Thoracic aorta (tissue), 2 donors: ENCODE data around the gene ATP4B. TPM values are rescaled to one million over a fixed set of nuclear protein-coding genes. Genes with fewer than 3 reads are reported as not detected.

Experiments used
- ATAC-seq: fragments of 150-250 bp; one replicate; pipeline ENCODE4 v1.8.0; 2017; ENCODE audit warnings: low read depth; ENCODE audit not compliant: insufficient number of reproducible peaks, low FRiP score
- DNase-seq: peaks from one replicate; pipeline ENCODE4 v3.0.0-alpha.2; 2020; ENCODE audit warnings: low spot score
- H3K27ac ChIP-seq, 2 donors: fragments of 200-600 bp; sonication (generic); 1 replicate in 1 of 2; 2 replicates in 1 of 2; pipeline ENCODE4 v1.5.1; 2016; ENCODE audit warnings: mild to moderate bottlenecking in 2 of 2, moderate library complexity in 2 of 2
- H3K27me3 ChIP-seq: fragments of 200-600 bp; sonication (generic); replicated peaks from 2 replicates; pipeline ENCODE4 v1.6.0; 2016; ENCODE audit warnings: mild to moderate bottlenecking; ENCODE audit not compliant: insufficient read depth
- H3K36me3 ChIP-seq: fragments of 200-600 bp; sonication (generic); one replicate; pipeline ENCODE4 v1.5.1; 2016
- H3K4me1 ChIP-seq, 2 donors: fragments of 200-600 bp; sonication (generic); 1 replicate in 1 of 2; 2 replicates in 1 of 2; pipeline versions ENCODE4 v1.5.1 to v1.6.0; 2016; ENCODE audit warnings: low read depth in 2 of 2, mild to moderate bottlenecking in 1 of 2; ENCODE audit not compliant: control insufficient read depth in 1 of 2
- H3K4me3 ChIP-seq: fragments of 200-600 bp; sonication (generic); 2 replicates; pipeline ENCODE4 v1.5.1; 2016; ENCODE audit warnings: mild to moderate bottlenecking
- H3K9me3 ChIP-seq: fragments of 200-600 bp; sonication (generic); 2 replicates; pipeline ENCODE4 v1.5.1; 2016
- CTCF ChIP-seq: fragments of 200-600 bp; sonication (generic); IDR thresholded peaks from one replicate; pipeline ENCODE4 v1.5.1; 2019; ENCODE audit warnings: antibody characterized with exemption
- total RNA-seq, 2 donors: library from RNA; depleted of rRNA; stranded (reverse); fragments of >200 nt; gene quantifications; one replicate each; pipeline versions ENCODE4 v1.1.0 to v1.2.3, GENCODE V29; 2016

ATP4B gene
- total RNA-seq, 2 donors from 2014 or later = 0.85 TPM; not detected in 1

- H3K4me3 ChIP-seq = no peak overlapping the region
- peaks cover 9 to 18% of the 10 kb centered on the region in 2 donors for H3K4me1 ChIP-seq
- no peaks in the 10 kb centered on the region for H3K9me3 ChIP-seq
- TF ChIP-seq CTCF = no peak
- no peaks in the 10 kb centered on the region for H3K27me3 ChIP-seq
- no peak for DNase-seq
- H3K27ac ChIP-seq = no peak overlapping the region
- peaks cover 4% of the 10 kb centered on the region for H3K36me3 ChIP-seq
- ATAC-seq = no peak
Measured at GRCh38 chr13:113644800-113645199, 13.2 kb downstream of the ATP4B start.

GRCh38 chr13:113643593-113643992 is 14.4 kb downstream of the ATP4B start:
- ATAC-seq (no peak), DNase-seq (no peak)
- H3K27me3 ChIP-seq = no peaks in the 10 kb centered on the region
- H3K27ac ChIP-seq = no peak overlapping the region
- no peak for TF ChIP-seq CTCF
- no peaks in the 10 kb centered on the region for H3K9me3 ChIP-seq
- H3K36me3 ChIP-seq = peaks cover 4% of the 10 kb centered on the region
- H3K4me3 ChIP-seq = no peak overlapping the region
- peaks cover 9 to 18% of the 10 kb centered on the region in 2 donors for H3K4me1 ChIP-seq

- TF ChIP-seq CTCF = no peak
- DNase-seq (no peak), ATAC-seq (no peak)
- Histone ChIP-seq H3K27me3 (no peaks in the 10 kb centered on the region), H3K4me1 (peaks cover 6 to 12% of the 10 kb centered on the region in 2 donors), H3K36me3 (peaks cover 11% of the 10 kb centered on the region), H3K27ac (no peak overlapping the region), H3K9me3 (no peaks in the 10 kb centered on the region), H3K4me3 (no peak overlapping the region)
Measured at GRCh38 chr13:113642563-113642962, 15.4 kb downstream of the ATP4B start.

- no peak for DNase-seq
- no peak overlapping the region for H3K27ac ChIP-seq
- H3K4me3 ChIP-seq = no peak overlapping the region
- peaks cover 22% of the 10 kb centered on the region for H3K36me3 ChIP-seq
- TF ChIP-seq CTCF = no peak
- ATAC-seq = no peak
- no peaks in the 10 kb centered on the region for H3K27me3 ChIP-seq
- H3K9me3 ChIP-seq = no peaks in the 10 kb centered on the region
- peaks cover 0 to under 1% of the 10 kb centered on the region in 2 donors for H3K4me1 ChIP-seq
Measured at GRCh38 chr13:113641426-113641825, 16.6 kb downstream of the ATP4B start.

- no peak for TF ChIP-seq CTCF
- no peak for DNase-seq
- Histone ChIP-seq H3K27ac (no peak overlapping the region), H3K4me3 (no peak overlapping the region), H3K27me3 (no peaks in the 10 kb centered on the region), H3K4me1 (no peaks in the 10 kb centered on the region), H3K9me3 (no peaks in the 10 kb centered on the region), H3K36me3 (peaks cover 34% of the 10 kb centered on the region)
- ATAC-seq = no peak
Measured at GRCh38 chr13:113639616-113640262, 18.3 kb downstream of the ATP4B start.
